Stomach (tissue), 4 donors: ENCODE data around the gene OTULIN.

Source experiments
- POLR2A ChIP-seq, 4 donors: fragments of 450-650 bp; IDR thresholded peaks; one replicate each; pipeline ENCODE4 v1.6.1; 2016; ENCODE audit warnings: antibody characterized with exemption in 4 of 4, control low read depth in 2 of 4, mild to moderate bottlenecking in 1 of 4, moderate library complexity in 1 of 4
- TF ChIP-seq, protein P1 (sequence below), 7 experiments: fragments of 450-650 bp in 4 of 7; fragments of 200-600 bp in 3 of 7; sonication (generic) in 3 of 7; IDR thresholded peaks; one replicate each; pipeline ENCODE4 v1.5.1; 2016 to 2019; ENCODE audit warnings: antibody characterized with exemption in 7 of 7, control low read depth in 2 of 7, mild to moderate bottlenecking in 1 of 7

DNA sequence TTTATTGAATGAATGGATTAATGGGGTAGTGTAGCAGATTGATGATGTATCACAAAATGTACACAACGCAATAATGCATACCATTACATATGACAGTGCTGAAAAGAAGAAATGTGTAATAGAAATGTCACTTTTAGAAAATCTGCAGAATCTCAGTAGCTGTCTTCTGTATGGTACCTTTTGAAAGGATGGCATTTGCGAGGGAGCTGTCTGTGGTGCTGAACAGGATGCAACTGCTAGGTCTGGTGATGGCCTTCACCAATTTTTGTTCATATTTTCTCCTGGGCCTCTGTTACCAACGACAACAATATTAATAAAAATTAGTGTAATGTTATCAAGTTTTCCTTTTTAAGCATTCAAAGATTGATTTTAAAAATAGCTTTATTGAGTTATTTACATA is 36.2 kb upstream of the OTULIN start:
- TF ChIP-seq, protein P1, sequence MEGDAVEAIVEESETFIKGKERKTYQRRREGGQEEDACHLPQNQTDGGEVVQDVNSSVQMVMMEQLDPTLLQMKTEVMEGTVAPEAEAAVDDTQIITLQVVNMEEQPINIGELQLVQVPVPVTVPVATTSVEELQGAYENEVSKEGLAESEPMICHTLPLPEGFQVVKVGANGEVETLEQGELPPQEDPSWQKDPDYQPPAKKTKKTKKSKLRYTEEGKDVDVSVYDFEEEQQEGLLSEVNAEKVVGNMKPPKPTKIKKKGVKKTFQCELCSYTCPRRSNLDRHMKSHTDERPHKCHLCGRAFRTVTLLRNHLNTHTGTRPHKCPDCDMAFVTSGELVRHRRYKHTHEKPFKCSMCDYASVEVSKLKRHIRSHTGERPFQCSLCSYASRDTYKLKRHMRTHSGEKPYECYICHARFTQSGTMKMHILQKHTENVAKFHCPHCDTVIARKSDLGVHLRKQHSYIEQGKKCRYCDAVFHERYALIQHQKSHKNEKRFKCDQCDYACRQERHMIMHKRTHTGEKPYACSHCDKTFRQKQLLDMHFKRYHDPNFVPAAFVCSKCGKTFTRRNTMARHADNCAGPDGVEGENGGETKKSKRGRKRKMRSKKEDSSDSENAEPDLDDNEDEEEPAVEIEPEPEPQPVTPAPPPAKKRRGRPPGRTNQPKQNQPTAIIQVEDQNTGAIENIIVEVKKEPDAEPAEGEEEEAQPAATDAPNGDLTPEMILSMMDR (IDR thresholded peaks at IDR 0.05): no peak
- TF ChIP-seq POLR2A (IDR thresholded peaks at IDR 0.05): no peak
